K562 (cell line): ENCODE measurements around the gene PPCDC. TPM values are rescaled to one million over a fixed set of nuclear protein-coding genes. Genes with fewer than 3 reads are reported as not detected.
A peak's percentile ranks its signal among the peaks of the same experiment; 100 is the strongest.

ENCODE experiments used
- AFF1 ChIP-seq, 2 experiments: fragments of 450-650 bp; IDR thresholded peaks; 2 replicates each; pipeline ENCODE4 v1.6.1; 2018; ENCODE audit warnings: mild to moderate bottlenecking in 2 of 2, low read depth in 1 of 2; ENCODE audit not compliant: partially characterized antibody in 2 of 2
- E2F1 ChIP-seq: sonication (generic); formaldehyde crosslinking; IDR thresholded peaks from 2 replicates; pipeline ENCODE4 v1.8.1; 2023; ENCODE audit warnings: mild to moderate bottlenecking, missing genetic modification reagents, moderate library complexity
- FOXP1 ChIP-seq: sonication (generic); formaldehyde crosslinking; IDR thresholded peaks from 2 replicates; pipeline ENCODE4 v1.8.0; 2022; ENCODE audit warnings: mild to moderate bottlenecking, missing genetic modification reagents
- HNRNPLL ChIP-seq: fragments of 200-400 bp; formaldehyde crosslinking; IDR thresholded peaks from 2 replicates; pipeline ENCODE4 v1.6.1; 2017; ENCODE audit warnings: low read length, low read depth, mild to moderate bottlenecking; ENCODE audit not compliant: poor library complexity, severe bottlenecking
- PREB ChIP-seq: sonication (generic); formaldehyde crosslinking; IDR thresholded peaks from 2 replicates; pipeline ENCODE4 v1.8.1; 2023; ENCODE audit warnings: mild to moderate bottlenecking, missing genetic modification reagents
- REST ChIP-seq, 2 experiments: fragments of 450-650 bp; formaldehyde crosslinking in 1 of 2; IDR thresholded peaks; 2 replicates each; pipeline versions ENCODE4 v1.4.0 to v1.6.1; 2014 to 2020; ENCODE audit warnings: mild to moderate bottlenecking in 2 of 2, borderline replicate concordance in 1 of 2, low read depth in 1 of 2
- YY1 ChIP-seq, 3 experiments: IDR thresholded peaks; 2 replicates each; pipeline ENCODE4 v1.6.1; 2011; ENCODE audit warnings: low read length in 2 of 3, mild to moderate bottlenecking in 2 of 3, moderate library complexity in 2 of 3, borderline replicate concordance in 1 of 3, control low read depth in 1 of 3, low read depth in 1 of 3; ENCODE audit not compliant: insufficient read depth in 3 of 3, insufficient replicate concordance in 2 of 3, control insufficient read depth in 1 of 3, insufficient read length in 1 of 3; ENCODE audit errors: extremely low read depth in 1 of 3
- ZNF175 ChIP-seq: fragments of 200-800 bp; sonication (Bioruptor generic); IDR thresholded peaks from 2 replicates; pipeline ENCODE4 v1.6.1; 2016; ENCODE audit warnings: low read depth, mild to moderate bottlenecking, missing genetic modification characterization, missing compliant biosample characterization
- ZNF224 ChIP-seq: sonication (generic); formaldehyde crosslinking; IDR thresholded peaks from 2 replicates; pipeline ENCODE4 v1.8.0; 2022; ENCODE audit warnings: mild to moderate bottlenecking, missing genetic modification reagents
- ZNF77 ChIP-seq: fragments of 250-450 bp; sonication (Bioruptor Pico); IDR thresholded peaks from 2 replicates; pipeline ENCODE4 v1.5.0; 2020
- polyA plus RNA-seq, 8 experiments: library from polyadenylated mRNA; depleted of rRNA in 4 of 8; stranded (reverse) in 5 of 8; unstranded in 3 of 8; fragments of >200 nt; fragmentation: Nextera tagmentation in 2 of 8; fragmentation: Illumina TruSeq in 1 of 8; extraction: Ambion mirVana in 2 of 8; extraction: Trizol in 1 of 8; gene quantifications; 2 replicates each; pipeline versions ENCODE4 v1.2.1 to v1.2.3, GENCODE V29; 2011 to 2014; ENCODE audit warnings: inconsistent platforms in 1 of 8, missing spikeins in 1 of 8
- total RNA-seq, 7 experiments: library from RNA; depleted of rRNA in 6 of 7; stranded (reverse); fragments of >200 nt in 6 of 7; fragmentation: Illumina TruSeq in 2 of 7; extraction: Trizol in 2 of 7; gene quantifications; 2 replicates each; pipeline versions ENCODE4 v1.2.1 to v1.2.3, GENCODE V29; 2011 to 2021; ENCODE audit warnings: low replicate concordance in 1 of 7

PPCDC gene
- total and polyA plus RNA-seq, 9 of the 15 experiments (the other 6 are each of a cell fraction or from before 2014, with no cell fraction given) = 10.9 to 53.6 (median 16.7) TPM

GRCh38 chr15:74995182-74995778 lies 28.1 kb upstream of the PPCDC start, which contains the start of gene SCAMP5 (continued):
- TF ChIP-seq E2F1 (peak; percentile 63; the same call in 1 of the 2 replicates), ZNF224 (CRISPR knock-in tag) (peak; percentile 86; the same call in 1 of the 2 replicates), ZNF77 (CRISPR knock-in tag) (no peak), AFF1 (IDR thresholded peaks at IDR 0.05; ENCODE audit: low read depth in 1 of 2, partially characterized antibody in 2 of 2) (peak in 1 of 2 experiments; percentile 89), PREB (CRISPR knock-in tag) (0 out of 2 replicates have a peak, but pooled peaks have one; percentile 56), REST (IDR thresholded peaks at IDR 0.05; ENCODE audit: borderline replicate concordance) (peak; percentile 100), REST (CRISPR knock-in tag; IDR thresholded peaks at IDR 0.05; ENCODE audit: low read depth) (peak; percentile 99), FOXP1 (CRISPR knock-in tag) (peak; percentile 64; the same call in 1 of the 2 replicates), ZNF175 (CRISPR knock-in tag) (peak; percentile 68; the same call in 1 of the 2 replicates), HNRNPLL (no peak), YY1 (IDR thresholded peaks at IDR 0.05; ENCODE audit: borderline replicate concordance in 1 of 3, control insufficient read depth in 1 of 3, extremely low read depth in 1 of 3, insufficient read depth in 3 of 3, insufficient read length in 1 of 3, insufficient replicate concordance in 2 of 3, low read depth in 1 of 3, low read length in 2 of 3) (peak in 2 of 3 experiments; percentile 32 to 44)
